Measurements from ENCODE around the gene MRAS.
"Not testable (repeated sequence)": the region's sequence is repeated elsewhere in the genome, so short reads cannot be mapped to it uniquely, and the experiment has no call there.

DNA sequence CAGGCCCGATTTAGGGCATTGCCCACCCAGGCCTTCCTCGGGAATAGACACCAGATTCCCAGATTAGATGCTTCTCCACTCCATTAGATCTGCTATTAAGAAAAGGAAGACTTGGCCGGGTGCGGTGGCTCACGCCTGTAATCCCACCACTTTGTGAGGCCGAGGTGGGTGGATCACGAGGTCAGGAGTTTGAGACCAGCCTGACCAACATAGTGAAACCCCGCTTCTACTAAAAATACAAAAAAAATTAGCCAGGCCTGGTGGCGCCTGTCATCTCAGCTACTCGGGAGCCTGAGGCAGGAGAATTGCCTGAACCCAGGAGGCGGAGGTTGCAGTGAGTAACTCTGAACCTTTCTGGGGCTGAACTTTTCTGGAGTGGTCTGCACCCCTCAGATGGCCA lies 28.8 kb downstream of the MRAS start:
- TF ChIP-seq, protein P1, sequence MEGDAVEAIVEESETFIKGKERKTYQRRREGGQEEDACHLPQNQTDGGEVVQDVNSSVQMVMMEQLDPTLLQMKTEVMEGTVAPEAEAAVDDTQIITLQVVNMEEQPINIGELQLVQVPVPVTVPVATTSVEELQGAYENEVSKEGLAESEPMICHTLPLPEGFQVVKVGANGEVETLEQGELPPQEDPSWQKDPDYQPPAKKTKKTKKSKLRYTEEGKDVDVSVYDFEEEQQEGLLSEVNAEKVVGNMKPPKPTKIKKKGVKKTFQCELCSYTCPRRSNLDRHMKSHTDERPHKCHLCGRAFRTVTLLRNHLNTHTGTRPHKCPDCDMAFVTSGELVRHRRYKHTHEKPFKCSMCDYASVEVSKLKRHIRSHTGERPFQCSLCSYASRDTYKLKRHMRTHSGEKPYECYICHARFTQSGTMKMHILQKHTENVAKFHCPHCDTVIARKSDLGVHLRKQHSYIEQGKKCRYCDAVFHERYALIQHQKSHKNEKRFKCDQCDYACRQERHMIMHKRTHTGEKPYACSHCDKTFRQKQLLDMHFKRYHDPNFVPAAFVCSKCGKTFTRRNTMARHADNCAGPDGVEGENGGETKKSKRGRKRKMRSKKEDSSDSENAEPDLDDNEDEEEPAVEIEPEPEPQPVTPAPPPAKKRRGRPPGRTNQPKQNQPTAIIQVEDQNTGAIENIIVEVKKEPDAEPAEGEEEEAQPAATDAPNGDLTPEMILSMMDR (IDR thresholded peaks at IDR 0.05; ENCODE audit: poor library complexity), result not testable (repeated sequence)
- TF ChIP-seq EZH2 (IDR thresholded peaks at IDR 0.05; ENCODE audit: borderline replicate concordance); EZH2phosphoT487 (IDR thresholded peaks at IDR 0.05; ENCODE audit: low read depth, severe bottlenecking, unreplicated experiment): not testable (repeated sequence)
